Measurements from ENCODE around the gene ZXDC. TPM values are rescaled to one million over a fixed set of nuclear protein-coding genes. Genes with fewer than 3 reads are reported as not detected.

Gene ZXDC
- total RNA-seq, 2 donors from 2014 or later = 30.5 to 31.6 TPM

- Mint-ChIP-seq H3K27ac (peak overlapping the region; percentile 74), H3K4me3 (no peak overlapping the region), H3K4me1 (peaks cover 28% of the 10 kb centered on the region), H3K9me3 (no peaks in the 10 kb centered on the region), H3K27me3 (ENCODE audit: insufficient read depth) (no peaks in the 10 kb centered on the region), H3K36me3 (ENCODE audit: low read depth) (peaks cover 74% of the 10 kb centered on the region)
- no peak overlapping the region for H3K27ac ChIP-seq (ENCODE audit: low read depth, low read length)
- H3K9me3 ChIP-seq (ENCODE audit: control insufficient read depth, low read length) = no peaks in the 10 kb centered on the region
- 87 to 90% methylated on average over 5 to 13 of the region's 13 CpGs for WGBS, 2 experiments (ENCODE audit: insufficient coverage in 1 of 2, insufficient read length in 1 of 2)
- peaks cover 2% of the 10 kb centered on the region for H3K4me1 ChIP-seq (ENCODE audit: control insufficient read depth, insufficient read depth, low read length)
- H3K9ac ChIP-seq (ENCODE audit: extremely low read depth, low read length, poor library complexity, severe bottlenecking) = no peak overlapping the region
- peaks cover 87% of the 10 kb centered on the region for H3K36me3 ChIP-seq (ENCODE audit: control insufficient read depth, insufficient read depth, low read length)
- TF ChIP-seq, protein P1, sequence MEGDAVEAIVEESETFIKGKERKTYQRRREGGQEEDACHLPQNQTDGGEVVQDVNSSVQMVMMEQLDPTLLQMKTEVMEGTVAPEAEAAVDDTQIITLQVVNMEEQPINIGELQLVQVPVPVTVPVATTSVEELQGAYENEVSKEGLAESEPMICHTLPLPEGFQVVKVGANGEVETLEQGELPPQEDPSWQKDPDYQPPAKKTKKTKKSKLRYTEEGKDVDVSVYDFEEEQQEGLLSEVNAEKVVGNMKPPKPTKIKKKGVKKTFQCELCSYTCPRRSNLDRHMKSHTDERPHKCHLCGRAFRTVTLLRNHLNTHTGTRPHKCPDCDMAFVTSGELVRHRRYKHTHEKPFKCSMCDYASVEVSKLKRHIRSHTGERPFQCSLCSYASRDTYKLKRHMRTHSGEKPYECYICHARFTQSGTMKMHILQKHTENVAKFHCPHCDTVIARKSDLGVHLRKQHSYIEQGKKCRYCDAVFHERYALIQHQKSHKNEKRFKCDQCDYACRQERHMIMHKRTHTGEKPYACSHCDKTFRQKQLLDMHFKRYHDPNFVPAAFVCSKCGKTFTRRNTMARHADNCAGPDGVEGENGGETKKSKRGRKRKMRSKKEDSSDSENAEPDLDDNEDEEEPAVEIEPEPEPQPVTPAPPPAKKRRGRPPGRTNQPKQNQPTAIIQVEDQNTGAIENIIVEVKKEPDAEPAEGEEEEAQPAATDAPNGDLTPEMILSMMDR (conservative IDR thresholded peaks at IDR 0.05) = no peak
- DNase-seq = peak; percentile 31
- no peak overlapping the region for H3K4me3 ChIP-seq (ENCODE audit: low read length)
- H3K27me3 ChIP-seq (ENCODE audit: control insufficient read depth, insufficient read depth, low read length, poor library complexity, severe bottlenecking) = no peaks in the 10 kb centered on the region
Observed at GRCh38 chr3:126468028-126468891, 7.4 kb downstream of the ZXDC start.

- no peaks in the 10 kb centered on the region for H3K27me3 ChIP-seq (ENCODE audit: control insufficient read depth, insufficient read depth, low read length, poor library complexity, severe bottlenecking)
- DNase-seq = peak; percentile 20
- Mint-ChIP-seq H3K27me3 (ENCODE audit: insufficient read depth) (no peaks in the 10 kb centered on the region), H3K9me3 (no peaks in the 10 kb centered on the region), H3K4me3 (no peak overlapping the region), H3K4me1 (peaks cover 21% of the 10 kb centered on the region), H3K36me3 (ENCODE audit: low read depth) (peaks cover 77% of the 10 kb centered on the region), H3K27ac (no peak overlapping the region)
- no peak overlapping the region for H3K4me3 ChIP-seq (ENCODE audit: low read length)
- WGBS, 2 experiments (ENCODE audit: insufficient coverage in 1 of 2, insufficient read length in 1 of 2) = 80 to 82% methylated on average over 5 to 8 of the region's 8 CpGs
- H3K9me3 ChIP-seq (ENCODE audit: control insufficient read depth, low read length) = no peaks in the 10 kb centered on the region
- TF ChIP-seq, protein P1 (conservative IDR thresholded peaks at IDR 0.05) = no peak
- H3K4me1 ChIP-seq (ENCODE audit: control insufficient read depth, insufficient read depth, low read length) = no peaks in the 10 kb centered on the region
- no peak overlapping the region for H3K9ac ChIP-seq (ENCODE audit: extremely low read depth, low read length, poor library complexity, severe bottlenecking)
- H3K36me3 ChIP-seq (ENCODE audit: control insufficient read depth, insufficient read depth, low read length) = peaks cover 89% of the 10 kb centered on the region
- no peak overlapping the region for H3K27ac ChIP-seq (ENCODE audit: low read depth, low read length)
Observed at GRCh38 chr3:126467611-126467955, 8.1 kb downstream of the ZXDC start.

- TF ChIP-seq, protein P1 (conservative IDR thresholded peaks at IDR 0.05) = no peak
- Mint-ChIP-seq H3K4me1 (peaks cover 16% of the 10 kb centered on the region), H3K9me3 (no peaks in the 10 kb centered on the region), H3K36me3 (ENCODE audit: low read depth) (peaks cover 77% of the 10 kb centered on the region), H3K27me3 (ENCODE audit: insufficient read depth) (no peaks in the 10 kb centered on the region), H3K4me3 (no peak overlapping the region), H3K27ac (peak overlapping the region; percentile 44)
- no peaks in the 10 kb centered on the region for H3K4me1 ChIP-seq (ENCODE audit: control insufficient read depth, insufficient read depth, low read length)
- no peaks in the 10 kb centered on the region for H3K27me3 ChIP-seq (ENCODE audit: control insufficient read depth, insufficient read depth, low read length, poor library complexity, severe bottlenecking)
- no peak overlapping the region for H3K4me3 ChIP-seq (ENCODE audit: low read length)
- no peak overlapping the region for H3K9ac ChIP-seq (ENCODE audit: extremely low read depth, low read length, poor library complexity, severe bottlenecking)
- 92 to 96% methylated on average over 17 to 19 of the region's 19 CpGs for WGBS, 2 experiments (ENCODE audit: insufficient coverage in 1 of 2, insufficient read length in 1 of 2)
- H3K36me3 ChIP-seq (ENCODE audit: control insufficient read depth, insufficient read depth, low read length) = peaks cover 93% of the 10 kb centered on the region
- DNase-seq = peak; percentile 28
- no peak overlapping the region for H3K27ac ChIP-seq (ENCODE audit: low read depth, low read length)
- H3K9me3 ChIP-seq (ENCODE audit: control insufficient read depth, low read length) = no peaks in the 10 kb centered on the region
Observed at GRCh38 chr3:126466886-126467610, 8.6 kb downstream of the ZXDC start.
